Measurements from ENCODE around the gene CDKN2B-AS1. TPM values are rescaled to one million over a fixed set of nuclear protein-coding genes. Genes with fewer than 3 reads are reported as not detected.

CDKN2B-AS1 gene

GRCh38 chr9:22165144-22165543, 170.6 kb downstream of the CDKN2B-AS1 start:
- Histone ChIP-seq H3K14ac (ENCODE audit: low read length) (no peak overlapping the region), H2BK5ac (ENCODE audit: low read length) (no peak overlapping the region), H4K8ac (ENCODE audit: low read depth, low read length) (no peak overlapping the region), H3K4me1 (ENCODE audit: control insufficient read depth in 2 of 2, insufficient read depth in 1 of 2, low read depth in 1 of 2, low read length in 2 of 2) (no peaks in the 10 kb centered on the region), H3K4me3 (ENCODE audit: low read length in 2 of 2) (no peak overlapping the region), H3K4ac (ENCODE audit: low read length) (no peak overlapping the region), H4K91ac (ENCODE audit: low read depth, low read length, poor library complexity) (no peak overlapping the region), H2AFZ (ENCODE audit: low read length) (no peak overlapping the region), H3K79me1 (ENCODE audit: low read depth, low read length) (no peaks in the 10 kb centered on the region), H2AK5ac (ENCODE audit: low read depth, low read length) (no peak overlapping the region), H2BK12ac (ENCODE audit: low read length) (no peak overlapping the region), H3K9ac (ENCODE audit: low read depth, low read length, poor library complexity) (no peak overlapping the region), H2BK120ac (ENCODE audit: low read depth, low read length) (no peak overlapping the region), H3K18ac (ENCODE audit: low read length) (no peak overlapping the region), H3K27me3 (ENCODE audit: control insufficient read depth in 3 of 3, insufficient read depth in 3 of 3, low read depth in 1 of 3, low read length in 3 of 3) (no peaks in the 10 kb centered on the region), H3K9me3 (replicated peaks in 1 of 2; ENCODE audit: control insufficient read depth in 2 of 2, insufficient read depth in 1 of 2, low read depth in 1 of 2, low read length in 2 of 2) (no peaks in the 10 kb centered on the region), H3K23ac (ENCODE audit: low read depth, low read length, poor library complexity) (no peak overlapping the region), H3K27ac (replicated peaks; ENCODE audit: low read length) (no peak overlapping the region), H3K36me3 (replicated peaks in 1 of 2; ENCODE audit: control insufficient read depth in 2 of 2, insufficient read depth in 2 of 2, low read length in 2 of 2) (no peaks in the 10 kb centered on the region), H2BK15ac (ENCODE audit: low read length) (no peak overlapping the region), H3K4me2 (ENCODE audit: insufficient read depth, low read length, poor library complexity, severe bottlenecking) (no peak overlapping the region)
- no CpG with 5 or more reads among the region's 1 CpG for WGBS, 2 donors (ENCODE audit: extremely low coverage in 2 of 2, insufficient read length in 2 of 2, insufficient replicate concordance in 1 of 2)
- DNase-seq (ENCODE audit: low spot score), result no peak

- WGBS, 2 donors (ENCODE audit: extremely low coverage in 2 of 2, insufficient read length in 2 of 2, insufficient replicate concordance in 1 of 2), result no CpG with 5 or more reads among the region's 2 CpGs
- DNase-seq (ENCODE audit: low spot score), result no peak
Measured at GRCh38 chr9:22169243-22169642, 174.7 kb downstream of the CDKN2B-AS1 start.

GRCh38 chr9:22169727-22170503, 175.3 kb downstream of the CDKN2B-AS1 start:
- no CpG with 5 or more reads among the region's 1 CpG for WGBS, 2 donors (ENCODE audit: extremely low coverage in 2 of 2, insufficient read length in 2 of 2, insufficient replicate concordance in 1 of 2)
- H4K8ac ChIP-seq (ENCODE audit: low read depth, low read length), result no peak overlapping the region
- H3K9me3 ChIP-seq (replicated peaks in 1 of 2; ENCODE audit: control insufficient read depth in 2 of 2, insufficient read depth in 1 of 2, low read depth in 1 of 2, low read length in 2 of 2), result no peaks in the 10 kb centered on the region
- no peak overlapping the region for H3K9ac ChIP-seq (ENCODE audit: low read depth, low read length, poor library complexity)
- H3K4me3 ChIP-seq (ENCODE audit: low read length in 2 of 2), result no peak overlapping the region
- no peak overlapping the region for H2AK5ac ChIP-seq (ENCODE audit: low read depth, low read length)
- no peak overlapping the region for H3K23ac ChIP-seq (ENCODE audit: low read depth, low read length, poor library complexity)
- H3K27me3 ChIP-seq (ENCODE audit: control insufficient read depth in 3 of 3, insufficient read depth in 3 of 3, low read depth in 1 of 3, low read length in 3 of 3), result no peaks in the 10 kb centered on the region
- H2BK12ac ChIP-seq (ENCODE audit: low read length), result no peak overlapping the region
- no peak overlapping the region for H2BK5ac ChIP-seq (ENCODE audit: low read length)
- H3K4me1 ChIP-seq (ENCODE audit: control insufficient read depth in 2 of 2, insufficient read depth in 1 of 2, low read depth in 1 of 2, low read length in 2 of 2), result no peaks in the 10 kb centered on the region
- H2BK15ac ChIP-seq (ENCODE audit: low read length), result no peak overlapping the region
- H3K36me3 ChIP-seq (replicated peaks in 1 of 2; ENCODE audit: control insufficient read depth in 2 of 2, insufficient read depth in 2 of 2, low read length in 2 of 2), result no peaks in the 10 kb centered on the region
- H3K79me1 ChIP-seq (ENCODE audit: low read depth, low read length), result no peaks in the 10 kb centered on the region
- H2BK120ac ChIP-seq (ENCODE audit: low read depth, low read length), result no peak overlapping the region
- H3K14ac ChIP-seq (ENCODE audit: low read length), result no peak overlapping the region
- H3K4me2 ChIP-seq (ENCODE audit: insufficient read depth, low read length, poor library complexity, severe bottlenecking), result no peak overlapping the region
- no peak overlapping the region for H3K4ac ChIP-seq (ENCODE audit: low read length)
- H3K27ac ChIP-seq (replicated peaks; ENCODE audit: low read length), result no peak overlapping the region
- no peak overlapping the region for H2AFZ ChIP-seq (ENCODE audit: low read length)
- no peak for DNase-seq (ENCODE audit: low spot score)
- no peak overlapping the region for H3K18ac ChIP-seq (ENCODE audit: low read length)
- no peak overlapping the region for H4K91ac ChIP-seq (ENCODE audit: low read depth, low read length, poor library complexity)

More at GRCh38 chr9:22169243-22169642, 174.7 kb downstream of the CDKN2B-AS1 start:
- no peaks in the 10 kb centered on the region for H3K36me3 ChIP-seq (replicated peaks in 1 of 2; ENCODE audit: control insufficient read depth in 2 of 2, insufficient read depth in 2 of 2, low read length in 2 of 2)
- H3K79me1 ChIP-seq (ENCODE audit: low read depth, low read length), result no peaks in the 10 kb centered on the region
- no peak overlapping the region for H3K18ac ChIP-seq (ENCODE audit: low read length)
- no peak overlapping the region for H4K8ac ChIP-seq (ENCODE audit: low read depth, low read length)
- H2AK5ac ChIP-seq (ENCODE audit: low read depth, low read length), result no peak overlapping the region
- H3K9ac ChIP-seq (ENCODE audit: low read depth, low read length, poor library complexity), result no peak overlapping the region
- H3K4me3 ChIP-seq (ENCODE audit: low read length in 2 of 2), result no peak overlapping the region
- H3K9me3 ChIP-seq (replicated peaks in 1 of 2; ENCODE audit: control insufficient read depth in 2 of 2, insufficient read depth in 1 of 2, low read depth in 1 of 2, low read length in 2 of 2), result no peaks in the 10 kb centered on the region
- no peaks in the 10 kb centered on the region for H3K27me3 ChIP-seq (ENCODE audit: control insufficient read depth in 3 of 3, insufficient read depth in 3 of 3, low read depth in 1 of 3, low read length in 3 of 3)
- H2BK120ac ChIP-seq (ENCODE audit: low read depth, low read length), result no peak overlapping the region
- H3K14ac ChIP-seq (ENCODE audit: low read length), result no peak overlapping the region
- no peak overlapping the region for H2AFZ ChIP-seq (ENCODE audit: low read length)
- no peak overlapping the region for H3K4me2 ChIP-seq (ENCODE audit: insufficient read depth, low read length, poor library complexity, severe bottlenecking)
- H2BK12ac ChIP-seq (ENCODE audit: low read length), result no peak overlapping the region
- H2BK15ac ChIP-seq (ENCODE audit: low read length), result no peak overlapping the region
- H3K27ac ChIP-seq (replicated peaks; ENCODE audit: low read length), result no peak overlapping the region
- H3K23ac ChIP-seq (ENCODE audit: low read depth, low read length, poor library complexity), result no peak overlapping the region
- no peaks in the 10 kb centered on the region for H3K4me1 ChIP-seq (ENCODE audit: control insufficient read depth in 2 of 2, insufficient read depth in 1 of 2, low read depth in 1 of 2, low read length in 2 of 2)
- no peak overlapping the region for H2BK5ac ChIP-seq (ENCODE audit: low read length)
- no peak overlapping the region for H4K91ac ChIP-seq (ENCODE audit: low read depth, low read length, poor library complexity)
- no peak overlapping the region for H3K4ac ChIP-seq (ENCODE audit: low read length)

Small RNAs within 50 kb of the gene (small RNA-seq; reads per million reads assigned to genes)
- gene RF01909 (ENCODE audit: insufficient read depth), result not detected
- not detected for gene RF02045 (ENCODE audit: insufficient read depth)
